ENCODE results near the gene RBM34.
"Not testable (repeated sequence)": the region's sequence is repeated elsewhere in the genome, so short reads cannot be mapped to it uniquely, and the experiment has no call there.

The RBM34 gene, protein sequence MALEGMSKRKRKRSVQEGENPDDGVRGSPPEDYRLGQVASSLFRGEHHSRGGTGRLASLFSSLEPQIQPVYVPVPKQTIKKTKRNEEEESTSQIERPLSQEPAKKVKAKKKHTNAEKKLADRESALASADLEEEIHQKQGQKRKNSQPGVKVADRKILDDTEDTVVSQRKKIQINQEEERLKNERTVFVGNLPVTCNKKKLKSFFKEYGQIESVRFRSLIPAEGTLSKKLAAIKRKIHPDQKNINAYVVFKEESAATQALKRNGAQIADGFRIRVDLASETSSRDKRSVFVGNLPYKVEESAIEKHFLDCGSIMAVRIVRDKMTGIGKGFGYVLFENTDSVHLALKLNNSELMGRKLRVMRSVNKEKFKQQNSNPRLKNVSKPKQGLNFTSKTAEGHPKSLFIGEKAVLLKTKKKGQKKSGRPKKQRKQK

GRCh38 chr1:235160957-235161684 lies at the start of gene RBM34:
Gene RBM34 (minus strand): TSS chr1:235161250. CDS start chr1:235161226, 24 bp downstream.
- DNase-seq: peak; percentile 34 to 94 (median 86)

DNA sequence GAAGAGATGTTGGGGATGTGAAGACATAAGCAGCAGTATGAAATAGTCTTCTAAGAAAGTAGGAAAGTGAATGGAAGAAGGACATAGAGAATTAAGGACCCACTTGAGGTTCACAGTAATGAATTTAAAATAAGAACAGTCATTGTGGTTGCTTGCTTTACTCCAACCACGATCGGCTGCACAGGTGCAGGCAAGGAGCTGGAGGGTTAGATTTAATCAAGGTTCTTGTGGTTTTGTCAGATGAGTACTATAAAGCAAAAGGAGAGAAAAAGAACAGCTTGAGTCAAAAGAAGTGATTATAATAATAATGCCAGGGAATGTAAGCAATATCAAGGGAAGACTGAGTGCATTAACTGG lies 46.1 kb upstream of the RBM34 start:
- DNase-seq: no peak

DNA sequence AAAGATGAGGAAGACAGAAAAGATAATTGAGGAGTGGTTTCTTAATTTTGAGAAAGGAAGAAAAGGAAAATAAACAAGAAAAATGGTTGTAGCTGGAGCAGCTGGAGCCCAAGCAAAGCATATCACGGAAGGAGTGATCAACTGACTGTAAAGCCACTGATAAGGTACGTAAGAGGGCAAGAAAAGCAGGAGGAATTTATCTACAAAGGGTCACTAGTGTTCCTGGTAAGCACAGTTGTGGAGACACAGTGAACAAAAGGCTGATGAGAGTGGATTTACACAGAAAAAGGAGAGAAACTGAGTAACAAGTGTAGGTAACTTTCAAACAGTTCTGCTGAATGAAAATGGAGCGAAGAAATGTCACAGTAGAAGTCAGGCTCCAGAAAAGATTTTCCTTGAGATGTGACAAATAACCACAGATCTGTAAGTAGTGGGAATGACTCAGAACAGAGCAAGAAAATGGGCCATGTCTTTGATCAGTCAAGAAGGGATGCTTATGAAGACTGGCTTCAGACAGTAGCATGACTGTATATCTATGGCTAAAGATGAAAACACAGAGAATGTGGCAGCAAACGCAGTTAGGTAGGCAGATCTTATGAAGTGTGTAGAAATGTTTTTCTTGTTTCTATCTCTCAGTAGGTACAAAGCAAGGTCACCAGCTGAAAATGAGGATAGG lies 45.6 kb upstream of the RBM34 start:
- no peak for DNase-seq

GRCh38 chr1:235205687-235206086 lies 44.6 kb upstream of the RBM34 start:
- no peak for DNase-seq

DNA sequence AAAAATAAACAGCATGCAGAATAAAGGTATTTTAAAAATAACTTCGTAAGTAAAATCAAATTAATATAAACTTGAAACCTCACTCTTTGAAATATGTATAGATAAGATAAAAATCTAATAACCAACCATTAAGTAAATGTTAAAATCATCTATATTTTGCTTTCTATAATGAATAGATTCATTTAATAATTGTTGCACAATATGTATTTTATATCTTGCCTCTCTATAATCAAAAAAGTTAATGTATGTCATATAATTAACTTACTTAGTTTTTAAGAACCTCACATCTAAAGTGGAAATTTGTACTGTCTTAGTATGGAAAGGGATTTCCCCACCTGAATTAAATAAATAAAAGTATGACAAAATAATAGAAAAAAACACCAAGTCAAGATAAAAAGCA lies 42.4 kb upstream of the RBM34 start:
- DNase-seq: no peak

DNA sequence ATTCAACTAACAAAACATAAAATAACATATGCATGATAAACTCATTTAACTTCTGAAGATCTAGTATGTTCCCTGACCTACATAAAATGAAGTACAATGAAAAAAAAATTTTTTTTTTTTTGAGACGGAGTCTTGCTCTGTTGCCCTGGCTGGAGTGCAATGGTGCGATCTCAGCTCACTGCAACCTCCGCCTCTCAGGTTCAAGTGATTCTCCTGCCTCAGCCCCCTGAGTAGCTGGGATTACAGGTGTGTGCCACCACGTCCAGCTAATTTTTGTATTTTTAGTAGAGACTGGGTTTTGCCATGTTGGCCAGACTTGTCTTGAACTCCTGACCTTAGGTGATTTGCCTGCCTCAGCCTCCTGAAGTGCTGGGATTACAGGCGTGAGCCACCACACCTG lies 41.4 kb upstream of the RBM34 start:
- not testable (repeated sequence) for DNase-seq

DNA sequence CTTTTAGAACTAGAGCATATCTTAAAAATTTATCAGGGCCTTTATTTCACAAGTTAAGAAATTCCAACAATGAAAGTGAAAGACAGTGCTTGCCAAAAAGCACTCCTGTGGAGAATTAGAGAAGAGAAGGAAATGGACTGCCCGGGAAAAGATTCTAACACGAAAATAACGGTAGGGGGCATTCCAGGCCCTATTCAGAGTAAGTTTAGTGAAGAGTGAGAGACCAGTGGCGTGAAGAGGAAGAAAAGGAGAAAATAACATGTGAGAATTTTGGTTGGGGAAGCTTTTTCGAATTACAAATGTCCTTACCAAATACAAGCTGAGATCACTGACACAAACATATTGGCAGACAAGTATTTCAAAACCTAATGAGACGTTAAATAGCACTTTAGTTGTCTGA lies 38.4 kb upstream of the RBM34 start:
- no peak for DNase-seq

DNA sequence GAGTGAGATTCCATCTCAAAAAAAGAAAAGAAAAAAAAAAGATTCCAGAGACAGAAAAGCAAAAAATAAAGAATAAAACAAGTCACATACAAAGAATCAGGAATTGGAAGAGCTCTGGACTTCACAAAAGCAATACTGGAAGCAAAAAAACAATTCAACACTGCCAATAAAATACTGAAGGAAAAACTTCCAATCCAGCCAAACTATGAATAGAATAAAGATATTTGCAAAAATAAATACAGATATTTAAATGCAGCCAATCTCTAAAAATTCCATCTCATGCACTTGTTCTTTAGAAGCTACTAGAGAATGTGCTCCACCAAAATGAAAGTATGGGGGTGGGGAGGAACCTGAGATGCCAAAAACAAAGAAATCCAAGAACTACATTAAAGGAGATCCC lies 29.4 kb upstream of the RBM34 start:
- no peak for DNase-seq

GRCh38 chr1:235187316-235187715 lies 26.3 kb upstream of the RBM34 start:
- DNase-seq: no peak

- DNase-seq: no peak
These were observed 20.7 kb upstream of the RBM34 start for GRCh38 chr1:235181561-235182245.

DNA sequence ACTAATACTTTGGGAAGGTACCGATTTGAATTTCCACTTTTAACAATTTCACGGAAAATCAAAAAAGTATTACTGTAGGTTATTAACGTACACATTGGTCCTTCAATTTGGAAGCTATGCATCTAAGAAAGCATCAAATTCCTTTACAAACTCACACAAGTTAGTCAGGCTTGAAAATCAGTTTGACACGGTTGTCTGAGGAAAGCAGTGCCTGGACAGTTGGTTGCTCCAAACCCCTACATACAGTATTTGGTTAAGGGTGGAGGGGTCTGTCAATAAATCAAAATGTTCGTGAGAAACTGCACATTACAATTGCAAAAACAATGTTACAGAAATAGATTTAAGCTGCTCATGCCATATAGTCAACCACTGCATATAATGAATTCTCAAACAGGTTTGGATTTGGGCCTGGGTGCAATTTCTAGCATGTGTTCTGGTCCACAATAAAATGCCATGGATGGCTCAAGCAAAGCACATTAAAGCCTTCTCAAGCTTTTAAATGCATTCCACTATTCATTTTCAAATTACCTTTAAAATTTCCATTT lies 19.9 kb upstream of the RBM34 start:
- no peak for DNase-seq

DNA sequence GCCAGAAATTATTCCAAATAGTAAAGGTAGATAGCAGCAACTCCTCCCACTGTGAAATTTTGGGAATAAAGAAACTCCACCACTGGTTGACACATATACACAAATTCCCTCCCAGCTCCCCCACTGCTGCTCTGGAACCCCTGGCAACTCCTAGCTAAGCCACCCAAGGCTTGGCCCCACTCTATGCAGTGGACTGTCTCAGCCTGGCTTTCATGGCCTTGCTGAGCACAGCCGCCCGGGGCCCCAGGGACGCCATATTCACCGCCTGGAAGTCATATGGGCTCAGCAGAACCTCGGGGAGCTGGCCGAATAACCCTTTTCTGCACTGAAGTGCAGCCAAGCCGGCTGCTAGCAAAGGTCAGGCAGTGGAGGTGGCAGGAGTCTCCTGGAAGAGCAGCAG lies 15.4 kb upstream of the RBM34 start:
- DNase-seq: no peak

DNA sequence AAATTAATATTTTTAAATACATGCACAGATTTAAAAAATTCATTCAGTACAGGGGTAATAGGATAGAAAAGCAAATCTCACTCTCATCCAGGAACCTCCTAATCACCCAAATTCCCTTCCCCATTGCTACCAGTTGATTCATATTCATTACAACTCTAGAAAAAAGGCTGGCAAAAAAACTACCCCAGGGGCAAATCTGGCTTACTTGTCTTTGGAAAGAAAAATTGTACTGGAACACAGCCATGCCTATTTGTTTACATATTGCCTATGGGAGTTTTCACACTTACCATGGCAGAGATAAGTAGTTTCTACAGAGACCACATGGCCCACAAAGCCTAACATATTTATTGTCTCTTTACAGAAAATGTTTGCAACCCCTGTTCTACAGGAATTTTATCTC lies 8.9 kb upstream of the RBM34 start:
- DNase-seq: no peak

- no peak for DNase-seq
These were observed 7.3 kb upstream of the RBM34 start for GRCh38 chr1:235168375-235168774.

DNA sequence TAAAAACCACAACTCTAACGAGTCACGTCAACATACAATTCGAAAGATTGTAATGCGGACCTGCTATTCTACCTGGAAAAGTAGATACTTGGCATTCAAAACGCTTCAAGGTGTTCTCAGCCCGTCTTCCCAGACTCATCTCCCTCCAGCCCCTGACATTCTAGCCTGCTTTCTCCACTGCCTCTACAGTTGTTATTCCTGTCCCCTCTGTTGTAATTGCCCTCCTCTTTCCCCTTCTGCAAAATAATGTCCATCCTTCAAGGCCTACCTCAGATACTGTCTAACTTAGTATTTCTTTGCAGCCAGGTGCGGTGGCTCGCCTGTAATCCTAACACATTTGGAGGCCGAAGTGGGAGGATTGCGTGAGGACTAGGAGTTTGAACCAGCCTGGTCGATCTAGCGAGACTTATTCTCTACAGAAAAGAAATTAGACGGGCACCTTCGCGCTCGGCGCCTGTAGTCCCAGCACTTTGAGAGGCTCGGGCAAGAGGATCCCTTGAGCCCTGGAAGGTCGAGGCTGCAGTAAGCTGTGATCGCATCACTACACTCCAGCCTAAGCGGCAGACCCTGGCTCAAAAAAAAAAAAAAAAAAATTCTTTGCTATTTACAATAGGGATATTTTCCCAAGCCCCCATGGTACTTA lies 756 bp upstream of the RBM34 start:
- peak in 1 of 56 donors; percentile 5 for DNase-seq

DNA sequence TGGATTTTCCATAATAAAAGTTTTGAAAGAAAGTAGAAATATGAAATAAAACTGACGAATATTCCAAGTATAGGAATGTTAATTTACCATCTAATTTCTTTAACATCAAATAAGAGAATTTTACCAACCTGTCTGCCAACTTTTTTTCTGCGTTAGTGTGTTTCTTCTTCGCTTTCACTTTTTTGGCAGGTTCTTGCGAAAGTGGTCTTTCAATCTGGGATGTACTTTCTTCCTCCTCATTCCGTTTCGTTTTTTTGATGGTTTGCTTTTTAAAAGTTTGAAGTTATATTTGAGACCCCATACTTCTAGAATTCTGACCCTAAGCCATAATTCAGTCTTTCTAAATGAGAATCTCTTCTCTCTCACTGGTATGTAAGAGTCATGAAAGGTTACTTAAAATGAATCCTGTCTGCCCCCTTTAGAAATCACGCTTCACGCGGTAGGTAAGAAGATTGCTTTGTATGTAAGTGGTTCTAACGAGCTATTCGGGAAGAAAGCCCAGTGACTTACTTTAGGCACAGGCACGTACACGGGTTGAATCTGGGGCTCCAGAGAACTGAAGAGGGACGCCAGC lies 580 bp downstream of the RBM34 start:
- DNase-seq: peak in 2 of 56 donors; percentile 34 to 46

GRCh38 chr1:235159930-235160329 lies 1.1 kb downstream of the RBM34 start:
- DNase-seq: not testable (repeated sequence)

GRCh38 chr1:235159284-235159683 lies 1.8 kb downstream of the RBM34 start:
- DNase-seq: not testable (repeated sequence)

GRCh38 chr1:235158680-235159079 lies 2.4 kb downstream of the RBM34 start:
- no peak for DNase-seq

- no peak for DNase-seq
These were observed 3.9 kb downstream of the RBM34 start for GRCh38 chr1:235157150-235157549.

Data from nucleus accumbens (tissue), 56 donors.